Parathyroid adenoma (tissue), 2 donors: ENCODE data around the gene SPATA31D1.

Experiments
- H2AFZ ChIP-seq: fragments of 300-600 bp; sonication (generic); one replicate; pipeline ENCODE4 v1.7.0; 2017; ENCODE audit warnings: antibody characterized with exemption, mild to moderate bottlenecking
- H3K27ac ChIP-seq: fragments of 300-600 bp; sonication (generic); one replicate; pipeline ENCODE4 v1.7.0; 2017
- H3K27me3 ChIP-seq: fragments of 300-600 bp; sonication (generic); one replicate; pipeline ENCODE4 v1.7.0; 2017; ENCODE audit warnings: low read length; ENCODE audit not compliant: control insufficient read depth, insufficient read depth
- H3K36me3 ChIP-seq: fragments of 300-600 bp; sonication (generic); one replicate; pipeline ENCODE4 v1.7.0; 2017; ENCODE audit warnings: low read length; ENCODE audit not compliant: control insufficient read depth, insufficient read depth
- H3K4me1 ChIP-seq: fragments of 300-600 bp; sonication (generic); one replicate; pipeline ENCODE4 v1.7.0; 2017; ENCODE audit warnings: control low read depth
- H3K4me2 ChIP-seq: fragments of 300-600 bp; sonication (generic); one replicate; pipeline ENCODE4 v1.7.0; 2017; ENCODE audit warnings: low read length
- H3K4me3 ChIP-seq: fragments of 300-600 bp; sonication (generic); one replicate; pipeline ENCODE4 v1.7.0; 2017; ENCODE audit warnings: low read depth, low read length
- H3K79me2 ChIP-seq: fragments of 300-600 bp; sonication (generic); one replicate; pipeline ENCODE4 v1.7.0; 2017; ENCODE audit warnings: control low read depth
- H3K9ac ChIP-seq: fragments of 300-600 bp; sonication (generic); one replicate; pipeline ENCODE4 v1.7.0; 2017; ENCODE audit warnings: mild to moderate bottlenecking
- H3K9me3 ChIP-seq: fragments of 300-600 bp; sonication (generic); one replicate; pipeline ENCODE4 v1.7.0; 2017; ENCODE audit warnings: low read length; ENCODE audit not compliant: control insufficient read depth
- TF ChIP-seq, protein P1 (sequence below): fragments of 300-600 bp; sonication (generic); IDR thresholded peaks from one replicate; pipeline ENCODE4 v1.7.0; 2017; ENCODE audit warnings: antibody characterized with exemption, mild to moderate bottlenecking
- donor health status: primary hyperparathyroidism.

The SPATA31D1 gene

GRCh38 chr9:82012276-82012675 lies 23.7 kb downstream of the SPATA31D1 start:
- Histone ChIP-seq H3K9me3 (no peaks in the 10 kb centered on the region), H3K27me3 (no peaks in the 10 kb centered on the region), H3K36me3 (no peaks in the 10 kb centered on the region), H3K4me2 (no peak overlapping the region), H3K79me2 (no peaks in the 10 kb centered on the region), H3K4me1 (no peaks in the 10 kb centered on the region), H2AFZ (no peak overlapping the region), H3K27ac (no peak overlapping the region), H3K4me3 (no peak overlapping the region), H3K9ac (no peak overlapping the region)
- TF ChIP-seq, protein P1, sequence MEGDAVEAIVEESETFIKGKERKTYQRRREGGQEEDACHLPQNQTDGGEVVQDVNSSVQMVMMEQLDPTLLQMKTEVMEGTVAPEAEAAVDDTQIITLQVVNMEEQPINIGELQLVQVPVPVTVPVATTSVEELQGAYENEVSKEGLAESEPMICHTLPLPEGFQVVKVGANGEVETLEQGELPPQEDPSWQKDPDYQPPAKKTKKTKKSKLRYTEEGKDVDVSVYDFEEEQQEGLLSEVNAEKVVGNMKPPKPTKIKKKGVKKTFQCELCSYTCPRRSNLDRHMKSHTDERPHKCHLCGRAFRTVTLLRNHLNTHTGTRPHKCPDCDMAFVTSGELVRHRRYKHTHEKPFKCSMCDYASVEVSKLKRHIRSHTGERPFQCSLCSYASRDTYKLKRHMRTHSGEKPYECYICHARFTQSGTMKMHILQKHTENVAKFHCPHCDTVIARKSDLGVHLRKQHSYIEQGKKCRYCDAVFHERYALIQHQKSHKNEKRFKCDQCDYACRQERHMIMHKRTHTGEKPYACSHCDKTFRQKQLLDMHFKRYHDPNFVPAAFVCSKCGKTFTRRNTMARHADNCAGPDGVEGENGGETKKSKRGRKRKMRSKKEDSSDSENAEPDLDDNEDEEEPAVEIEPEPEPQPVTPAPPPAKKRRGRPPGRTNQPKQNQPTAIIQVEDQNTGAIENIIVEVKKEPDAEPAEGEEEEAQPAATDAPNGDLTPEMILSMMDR: no peak

DNA sequence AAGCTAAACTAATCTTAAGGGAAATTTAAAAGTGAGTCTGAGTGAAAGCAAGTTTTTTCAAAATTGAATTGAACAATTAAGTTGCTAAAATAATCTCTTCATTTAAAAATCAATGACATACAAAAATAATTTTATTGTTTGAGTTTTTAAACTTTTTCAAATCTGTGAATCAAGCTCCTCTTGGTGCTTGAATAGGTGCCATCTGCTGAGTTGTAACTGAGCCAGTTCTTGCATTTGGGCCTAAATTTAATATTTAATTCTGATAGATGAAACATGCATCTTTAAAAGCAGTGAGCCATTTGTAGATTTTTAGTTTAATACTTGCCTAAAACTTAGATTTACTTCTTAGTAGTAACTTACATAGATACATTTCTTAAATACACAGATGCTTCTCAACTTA lies 31.8 kb downstream of the SPATA31D1 start:
- Histone ChIP-seq H3K4me1 (no peaks in the 10 kb centered on the region), H3K9me3 (no peaks in the 10 kb centered on the region), H3K4me3 (no peak overlapping the region), H3K36me3 (no peaks in the 10 kb centered on the region), H3K27me3 (no peaks in the 10 kb centered on the region), H3K27ac (no peak overlapping the region), H3K4me2 (no peak overlapping the region), H3K9ac (no peak overlapping the region), H2AFZ (no peak overlapping the region), H3K79me2 (no peaks in the 10 kb centered on the region)
- TF ChIP-seq, protein P1: no peak

GRCh38 chr9:82021198-82021597 lies 32.6 kb downstream of the SPATA31D1 start:
- no peaks in the 10 kb centered on the region for H3K79me2 ChIP-seq
- H3K9ac ChIP-seq: no peak overlapping the region
- TF ChIP-seq, protein P1: no peak
- no peaks in the 10 kb centered on the region for H3K36me3 ChIP-seq
- H3K4me3 ChIP-seq: no peak overlapping the region
- H3K4me1 ChIP-seq: no peaks in the 10 kb centered on the region
- no peaks in the 10 kb centered on the region for H3K9me3 ChIP-seq
- H3K4me2 ChIP-seq: no peak overlapping the region
- no peaks in the 10 kb centered on the region for H3K27me3 ChIP-seq
- no peak overlapping the region for H3K27ac ChIP-seq
- no peak overlapping the region for H2AFZ ChIP-seq

DNA sequence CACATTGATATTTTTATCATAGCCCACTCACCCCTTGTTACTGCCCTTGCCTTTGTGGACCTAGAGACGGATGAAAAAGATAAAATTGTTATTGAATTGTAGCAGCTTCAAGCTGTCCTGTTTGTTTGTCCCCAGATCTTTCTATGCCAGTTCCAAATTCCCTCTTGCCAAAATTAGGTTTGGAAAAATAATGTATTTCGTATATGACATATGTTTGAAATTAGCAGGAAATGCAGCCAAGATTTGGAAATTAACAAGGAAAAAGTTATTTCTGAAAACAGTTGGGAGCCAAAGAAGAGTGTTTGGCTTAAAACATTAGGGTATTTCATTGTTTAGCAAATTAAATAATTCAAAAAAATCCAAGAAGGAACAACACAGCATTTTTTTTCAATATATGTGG lies 33.5 kb downstream of the SPATA31D1 start:
- no peaks in the 10 kb centered on the region for H3K27me3 ChIP-seq
- H3K9ac ChIP-seq: no peak overlapping the region
- H3K4me3 ChIP-seq: no peak overlapping the region
- no peaks in the 10 kb centered on the region for H3K9me3 ChIP-seq
- H3K4me1 ChIP-seq: no peaks in the 10 kb centered on the region
- H3K36me3 ChIP-seq: no peaks in the 10 kb centered on the region
- H2AFZ ChIP-seq: no peak overlapping the region
- no peak overlapping the region for H3K4me2 ChIP-seq
- H3K27ac ChIP-seq: no peak overlapping the region
- TF ChIP-seq, protein P1: no peak
- no peaks in the 10 kb centered on the region for H3K79me2 ChIP-seq

DNA sequence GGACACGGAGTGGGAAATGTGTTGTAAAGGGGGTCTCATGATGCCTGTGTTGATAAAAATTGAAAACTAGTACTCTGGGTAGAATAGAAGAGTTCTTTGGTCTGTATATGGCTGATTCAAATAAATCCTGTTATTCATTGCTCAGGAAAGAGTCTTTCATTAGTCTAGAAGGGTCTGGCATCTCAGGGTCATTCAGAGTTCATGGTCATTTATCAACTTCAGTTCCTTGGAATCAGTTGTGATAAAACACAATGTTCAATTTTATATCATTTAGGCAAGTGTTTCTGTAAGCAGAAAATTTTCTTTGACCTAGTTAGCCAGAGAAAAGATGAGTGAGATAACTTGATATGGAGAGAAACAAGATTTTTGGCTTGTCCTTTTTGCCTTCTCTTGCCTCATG lies 36.3 kb downstream of the SPATA31D1 start:
- H3K9me3 ChIP-seq: no peaks in the 10 kb centered on the region
- no peak overlapping the region for H3K27ac ChIP-seq
- no peak overlapping the region for H3K4me2 ChIP-seq
- no peaks in the 10 kb centered on the region for H3K36me3 ChIP-seq
- no peak overlapping the region for H2AFZ ChIP-seq
- no peak overlapping the region for H3K4me3 ChIP-seq
- TF ChIP-seq, protein P1: no peak
- H3K79me2 ChIP-seq: no peaks in the 10 kb centered on the region
- no peaks in the 10 kb centered on the region for H3K27me3 ChIP-seq
- no peak overlapping the region for H3K9ac ChIP-seq
- H3K4me1 ChIP-seq: no peaks in the 10 kb centered on the region
